Urothelium cell line (cell line): ENCODE measurements around the gene BEX2.
"Not testable (repeated sequence)": the region's sequence is repeated elsewhere in the genome, so short reads cannot be mapped to it uniquely, and the experiment has no call there.

ENCODE experiments used
- DNase-seq: peaks from one replicate; pipeline ENCODE4 v3.0.0; 2011; ENCODE audit warnings: low spot score, mixed read lengths
- FAIRE-seq: peaks from 2 replicates; lab custom pipeline; 2011; peaks lifted over from hg19 to GRCh38; lab: Jason Lieb, UNC

The BEX2 gene

GRCh38 chrX:103310555-103311398 lies at the start of gene BEX2:
Gene BEX2, minus strand, starts transcription at chrX:103310990. Its CDS starts 1,014 bp downstream, at chrX:103309976.
- no peak for FAIRE-seq
- DNase-seq = peak; percentile 81

GRCh38 chrX:103360092-103360491 lies 49.3 kb upstream of the BEX2 start:
- DNase-seq = no peak
- no peak for FAIRE-seq

DNA sequence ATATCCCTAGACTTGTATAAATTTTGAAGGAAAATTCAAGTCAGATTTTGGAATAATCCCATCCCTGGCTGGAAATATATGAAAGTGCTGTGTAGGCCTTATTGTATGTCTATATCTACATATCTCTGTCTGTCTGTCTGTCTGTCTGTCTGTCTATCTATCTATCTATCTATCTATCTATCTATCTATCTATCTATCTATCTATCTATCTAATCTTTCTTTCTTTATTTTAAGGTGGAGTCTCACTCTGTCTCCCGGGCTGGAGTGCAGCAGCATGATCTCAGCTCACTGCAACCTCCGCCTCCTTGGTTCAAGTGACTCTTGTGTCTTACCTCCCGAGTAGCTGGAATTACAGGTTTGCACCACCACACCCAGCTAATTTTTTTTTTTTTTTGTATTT lies 48.8 kb upstream of the BEX2 start:
- FAIRE-seq, DNase-seq: not testable (repeated sequence)

DNA sequence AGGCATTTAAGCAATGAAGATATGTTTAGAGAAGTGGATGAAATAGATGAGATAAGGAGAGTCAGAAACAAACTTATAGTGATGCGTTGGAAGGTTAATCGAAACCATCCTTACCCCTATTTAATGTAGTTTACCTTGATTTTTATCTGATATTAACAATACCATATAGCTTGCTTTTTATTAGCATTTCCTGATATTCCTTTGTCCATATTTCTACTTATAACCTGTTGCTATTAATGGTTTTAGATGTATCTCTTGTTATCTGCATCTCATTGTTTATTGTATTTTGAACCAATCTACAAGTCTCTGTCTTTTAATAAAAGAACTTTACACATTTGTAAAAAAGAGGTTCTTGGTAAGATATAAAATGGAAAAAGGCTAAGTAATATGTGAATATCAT lies 47.1 kb upstream of the BEX2 start:
- DNase-seq (no peak), FAIRE-seq (no peak)

DNA sequence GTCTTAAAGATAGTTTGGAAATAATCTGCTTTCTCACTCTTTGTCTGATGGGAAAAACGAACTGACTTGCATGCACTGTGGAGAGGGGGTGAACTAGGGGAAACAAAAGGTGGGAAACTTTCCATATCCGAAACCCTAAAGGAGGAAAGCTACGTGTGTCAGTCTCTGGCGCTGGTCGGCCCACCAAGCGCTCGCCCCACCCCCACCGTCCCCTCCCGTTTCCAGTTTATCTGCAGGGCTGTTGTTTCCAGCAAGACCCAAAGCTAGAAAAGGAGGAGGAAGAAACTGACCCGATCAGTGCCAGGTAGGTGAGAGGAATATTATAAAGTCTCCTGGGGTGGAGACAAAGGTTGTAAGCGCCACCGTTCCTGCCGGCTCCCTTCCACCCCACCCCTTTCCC lies 46.1 kb upstream of the BEX2 start:
- FAIRE-seq (no peak), DNase-seq (no peak)

DNA sequence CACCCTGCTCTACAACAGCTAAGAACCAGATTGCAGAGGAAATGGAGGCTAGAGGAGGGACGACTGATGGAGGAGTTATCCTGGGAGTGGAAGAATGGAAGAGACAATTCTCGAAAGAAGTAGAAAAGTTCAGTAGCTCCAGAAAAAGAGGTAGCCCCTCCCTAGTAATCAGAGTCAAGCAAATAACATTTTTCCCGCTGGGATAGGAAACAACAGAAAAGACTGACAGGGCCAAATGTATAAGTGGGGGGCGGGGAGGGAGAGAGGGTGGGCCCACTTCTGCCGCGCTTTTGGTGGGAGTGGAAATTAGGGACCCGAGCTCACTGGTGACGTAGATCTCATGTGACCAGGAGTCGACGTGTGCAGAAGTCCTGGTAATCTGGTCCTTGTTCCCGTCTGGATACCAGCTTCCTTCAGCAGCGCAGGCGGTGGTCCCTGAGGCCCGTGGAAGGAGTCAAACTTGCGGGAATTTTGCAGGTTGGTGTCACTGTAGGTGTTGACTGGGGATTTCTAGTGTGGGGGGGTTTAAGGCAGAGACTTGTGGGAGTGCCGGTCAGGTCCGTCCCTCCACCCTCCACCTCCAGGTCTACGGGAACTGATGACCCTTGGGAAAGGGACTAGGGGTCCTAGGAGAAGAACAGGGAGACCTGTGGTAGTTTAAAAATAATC lies 45.5 kb upstream of the BEX2 start, which contains the start of gene TCEAL9:
Gene TCEAL9 (plus strand): TSS at position 377 of the 669 bp plus-strand sequence. CDS start 1,179 bp downstream, outside the sequence.
- peak; percentile 32 for DNase-seq

DNA sequence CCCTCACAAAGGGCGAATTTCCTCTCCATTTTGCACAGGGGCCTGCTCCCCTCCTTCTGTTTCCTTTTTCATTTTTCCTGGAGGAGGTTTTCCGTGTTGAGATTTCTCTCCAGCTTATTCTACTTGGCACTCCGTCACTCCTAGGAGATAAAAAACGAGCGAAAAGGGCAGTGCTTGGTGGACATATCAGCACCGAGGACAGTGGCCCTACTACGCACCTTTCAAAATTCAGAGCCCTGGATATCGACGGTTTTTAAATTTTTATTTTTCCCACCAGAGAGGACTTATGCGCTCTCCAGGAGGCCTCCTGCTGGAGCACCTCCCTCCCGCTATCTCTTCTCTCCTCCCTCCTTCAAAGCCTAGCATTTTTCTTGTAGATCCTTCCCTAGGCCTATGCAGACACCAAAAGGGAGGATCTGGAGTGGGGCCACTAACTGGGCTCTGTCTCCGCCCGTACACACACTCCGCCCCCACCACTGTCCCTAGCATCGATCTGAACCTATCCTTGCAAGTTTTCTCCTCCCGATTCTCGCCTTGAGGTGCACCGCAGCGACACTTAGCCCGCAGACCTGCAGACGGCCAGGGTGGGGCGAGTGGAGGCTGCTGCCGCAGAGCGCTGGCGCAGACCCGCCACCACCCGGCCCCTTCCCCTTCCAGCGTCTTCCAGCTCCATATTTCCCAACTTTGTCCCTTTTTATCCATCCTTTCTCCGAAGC lies 37.0 kb upstream of the BEX2 start:
- FAIRE-seq (no peak), DNase-seq (no peak)

More for the DNA sequence above, 45.5 kb upstream of the BEX2 start, which contains the start of gene TCEAL9:
- FAIRE-seq = no peak

- DNase-seq = no peak
- no peak for FAIRE-seq
Measured at GRCh38 chrX:103344606-103345005, 33.8 kb upstream of the BEX2 start.

DNA sequence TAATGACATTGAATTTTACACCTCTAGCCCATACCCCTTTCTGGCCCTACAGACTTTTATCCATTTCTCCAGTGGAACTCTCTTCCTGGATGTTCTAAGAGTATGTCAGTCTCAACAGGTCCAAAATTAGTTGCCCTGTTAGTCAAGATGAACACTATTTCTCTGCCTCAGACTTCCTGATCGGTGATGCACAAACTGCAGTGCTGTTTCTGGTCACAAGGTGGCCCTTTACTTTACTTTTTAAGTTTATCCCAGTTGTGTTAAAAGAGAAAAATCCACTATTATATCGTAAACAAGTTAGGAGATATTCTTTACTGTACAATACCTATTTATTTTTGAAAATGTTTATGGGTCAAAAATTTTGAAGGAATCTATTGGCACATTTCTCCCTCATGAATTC lies 32.3 kb upstream of the BEX2 start:
- FAIRE-seq = no peak
- DNase-seq = peak; percentile 4

DNA sequence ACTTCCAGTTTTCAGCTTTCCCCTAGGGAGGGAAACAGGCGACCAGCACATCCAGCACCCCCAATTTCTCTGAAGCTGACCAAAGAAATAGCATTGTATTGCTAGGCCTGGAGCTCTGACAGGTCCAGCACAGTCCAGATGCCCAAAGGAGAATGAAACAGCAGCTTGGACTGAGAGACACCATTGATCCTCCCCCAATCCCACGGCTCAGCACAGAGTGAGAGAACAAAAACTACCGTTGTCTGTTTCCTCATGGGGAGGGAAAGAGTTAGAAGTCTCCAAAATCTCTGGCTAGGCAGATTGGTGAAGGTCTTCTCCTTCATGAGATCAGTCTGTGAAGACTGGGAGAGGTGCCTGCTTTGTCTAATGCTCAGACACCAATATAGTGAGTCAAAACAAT lies 27.9 kb upstream of the BEX2 start:
- DNase-seq (no peak), FAIRE-seq (no peak)

DNA sequence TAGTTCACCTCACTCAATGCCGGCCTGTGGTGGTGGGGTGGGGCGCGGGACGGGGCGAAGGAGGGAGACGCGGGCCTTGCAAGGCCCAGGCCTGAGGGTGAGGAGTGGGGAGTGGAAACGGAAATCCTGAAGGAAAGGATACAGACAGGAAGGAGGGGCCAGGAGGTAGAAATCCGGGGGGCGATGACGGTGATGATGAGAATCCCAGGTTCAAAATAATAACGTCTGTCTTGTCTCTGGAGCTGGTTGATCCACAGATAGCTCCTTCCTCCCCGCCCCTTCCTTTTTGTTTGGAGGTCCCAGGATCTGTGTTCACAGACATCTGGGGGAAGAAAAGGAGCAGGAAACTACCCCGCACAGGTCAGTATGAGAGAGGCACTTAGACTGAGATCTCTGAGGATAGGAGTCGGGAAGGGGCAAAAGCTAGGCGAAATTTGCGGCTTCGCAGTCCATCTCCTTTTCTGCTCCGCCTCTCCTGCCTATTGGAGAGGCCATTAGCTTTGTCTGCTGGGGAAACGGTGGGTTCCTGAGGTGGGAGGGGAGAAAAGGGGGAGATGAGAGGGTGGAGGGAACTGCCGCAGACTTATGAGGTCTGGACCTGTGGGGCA lies 20.0 kb upstream of the BEX2 start:
- no peak for FAIRE-seq
- no peak for DNase-seq

GRCh38 chrX:103329991-103330390 lies 19.2 kb upstream of the BEX2 start, which contains the start of gene TCEAL7:
Gene TCEAL7, plus strand, starts transcription at chrX:103330239. Its CDS starts 1,165 bp downstream, at chrX:103331404.
- no peak for DNase-seq
- no peak for FAIRE-seq

GRCh38 chrX:103311399-103311780 lies 600 bp upstream of the BEX2 start:
- no peak for FAIRE-seq

DNA sequence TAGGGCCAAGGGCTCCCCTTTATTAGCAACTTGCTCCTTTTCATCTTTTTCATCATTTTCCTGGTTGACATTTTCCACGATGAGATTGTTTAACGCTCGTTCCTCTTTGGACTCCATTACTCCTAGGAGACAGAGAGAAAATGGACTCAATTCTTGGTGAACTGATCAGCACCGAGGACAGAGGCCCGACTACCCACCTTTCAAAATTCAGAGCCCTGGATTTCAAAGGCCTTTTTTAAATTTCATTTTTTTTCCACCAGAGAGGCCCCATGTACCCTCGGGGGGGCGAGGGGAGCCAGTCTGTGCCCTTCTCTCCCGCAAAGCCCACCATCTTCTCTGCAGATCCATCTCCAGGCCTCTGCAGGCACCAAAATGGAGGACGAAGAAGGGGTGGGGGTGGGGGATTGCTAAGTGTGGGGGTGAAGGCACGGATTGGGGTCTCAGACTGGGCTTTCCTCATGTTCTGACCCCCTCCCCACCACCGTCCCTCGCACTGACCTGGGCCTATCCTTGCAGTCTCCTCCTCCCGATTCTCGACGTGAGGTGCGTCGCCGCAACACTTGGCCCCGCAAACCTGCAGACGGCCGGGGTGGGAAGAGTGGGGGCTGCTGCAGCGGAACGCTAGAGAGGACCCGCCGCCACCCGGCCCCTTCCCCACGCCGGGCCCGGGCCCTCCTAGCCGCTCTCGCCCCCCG lies 783 bp downstream of the BEX2 start:
- FAIRE-seq = no peak
- DNase-seq = no peak

More at GRCh38 chrX:103311399-103311780, 600 bp upstream of the BEX2 start:
- DNase-seq = no peak

- DNase-seq, FAIRE-seq: not testable (repeated sequence)
Measured at GRCh38 chrX:103305666-103306065, 5.1 kb downstream of the BEX2 start.

GRCh38 chrX:103304705-103305104 lies 6.1 kb downstream of the BEX2 start:
- DNase-seq (no peak), FAIRE-seq (no peak)

DNA sequence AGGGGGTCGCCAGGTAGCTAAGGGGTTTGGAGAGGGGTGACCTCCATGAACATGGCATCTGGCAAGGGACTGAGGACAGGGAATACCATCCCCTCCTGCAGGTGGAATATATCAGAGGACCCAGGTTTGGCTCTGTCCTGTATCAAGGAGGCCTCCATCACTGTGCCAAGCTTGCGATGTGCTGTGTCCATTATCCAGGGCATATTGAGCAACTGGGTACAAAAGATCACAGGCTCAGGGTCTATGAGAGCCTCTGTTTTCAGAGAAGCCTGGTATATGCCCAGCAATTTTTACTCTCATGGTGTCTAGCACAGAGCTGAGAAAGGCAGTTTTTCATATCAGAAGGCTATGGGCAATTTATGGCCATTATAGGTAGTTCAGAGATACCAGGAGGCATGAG lies 17.7 kb downstream of the BEX2 start:
- no peak for DNase-seq
- no peak for FAIRE-seq

- DNase-seq (no peak), FAIRE-seq (no peak)
Measured at GRCh38 chrX:103279624-103280023, 31.2 kb downstream of the BEX2 start.

DNA sequence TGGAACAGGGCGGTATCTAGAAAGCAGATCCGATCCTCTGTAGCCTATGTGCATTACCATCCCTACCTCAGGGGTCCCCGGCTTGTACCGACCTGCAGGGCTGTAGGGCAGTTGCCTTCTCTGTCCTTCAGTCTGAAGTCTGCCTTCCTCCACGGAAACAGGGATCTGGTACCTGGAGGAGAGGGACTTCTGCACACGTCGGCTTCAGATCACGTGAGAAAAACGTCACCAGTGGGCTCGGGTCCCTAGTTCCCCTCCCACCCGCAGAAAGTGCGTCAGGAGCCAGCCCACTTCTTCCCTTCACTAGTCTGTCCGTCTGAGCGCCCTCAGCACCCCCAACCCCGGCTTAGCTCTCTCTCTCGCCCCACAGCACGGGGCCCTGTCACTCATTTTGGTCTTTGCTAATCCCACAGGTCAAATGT lies 34.2 kb downstream of the BEX2 start, which contains the start of gene TCEAL5:
Gene TCEAL5 (minus strand): TSS at position 170 of the 422 bp plus-strand sequence. CDS start 2,187 bp downstream, outside the sequence.
- DNase-seq = no peak

More for the DNA sequence above, 34.2 kb downstream of the BEX2 start, which contains the start of gene TCEAL5:
- no peak for FAIRE-seq
